HEK293 (cell line): ENCODE data around the gene HEYL.
"Not testable (repeated sequence)": the region's sequence is repeated elsewhere in the genome, so short reads cannot be mapped to it uniquely, and the experiment has no call there.

Experiments
- CTCF ChIA-PET: fragments of 350-600 bp; formaldehyde crosslinking; extraction: SDS; loops from one replicate; lab custom pipeline; 2021; ENCODE audit warnings: antibody characterized with exemption; lab: Yijun Ruan, JAX
- POLR2A ChIA-PET: fragments of 300-600 bp; formaldehyde crosslinking; extraction: SDS; loops from one replicate; lab custom pipeline; 2020; ENCODE audit warnings: antibody characterized with exemption, inconsistent platforms; lab: Yijun Ruan, JAX
- H3K27ac ChIP-seq: fragments of 200-500 bp; sonication (Bioruptor generic); 2 replicates; pipeline ENCODE4 v1.5.1; 2014; ENCODE audit warnings: low read depth, low read length, control low read depth, inconsistent platforms; ENCODE audit errors: extremely low read depth
- H3K36me3 ChIP-seq, 2 experiments: fragments of 200-500 bp in 1 of 2; sonication (Bioruptor generic) in 1 of 2; 1 replicate in 1 of 2; 2 replicates in 1 of 2; pipeline ENCODE4 v1.5.1; 2014 to 2017; ENCODE audit warnings: inconsistent platforms in 2 of 2, low read length in 2 of 2; ENCODE audit not compliant: control insufficient read depth in 2 of 2, insufficient read depth in 1 of 2
- H3K4me1 ChIP-seq: fragments of 200-500 bp; sonication (Bioruptor generic); 2 replicates; pipeline ENCODE4 v1.5.1; 2014; ENCODE audit warnings: mild to moderate bottlenecking, low read length, inconsistent platforms; ENCODE audit not compliant: control insufficient read depth, insufficient read depth
- H3K4me3 ChIP-seq: 2 replicates; pipeline ENCODE4 v1.5.1; 2011; ENCODE audit warnings: low read depth, mild to moderate bottlenecking, control low read depth, low read length, moderate library complexity
- H3K9me3 ChIP-seq: fragments of 200-500 bp; sonication (Bioruptor generic); 2 replicates; pipeline ENCODE4 v1.5.1; 2014; ENCODE audit warnings: low read depth, low read length, inconsistent platforms; ENCODE audit not compliant: control insufficient read depth, insufficient read depth
- BCL11B ChIP-seq: fragments of 450-650 bp; formaldehyde crosslinking; IDR thresholded peaks from 2 replicates; pipeline ENCODE4 v1.5.1; 2016; ENCODE audit warnings: low read depth, missing biosample characterization, missing genetic modification characterization
- GLIS1 ChIP-seq: fragments of 450-650 bp; formaldehyde crosslinking; IDR thresholded peaks from 2 replicates; pipeline ENCODE4 v1.5.1; 2016; ENCODE audit warnings: missing biosample characterization, missing genetic modification characterization
- HOXA7 ChIP-seq: sonication (generic); formaldehyde crosslinking; IDR thresholded peaks from 2 replicates; pipeline ENCODE4 v1.8.1; 2022; ENCODE audit warnings: missing genetic modification reagents, borderline replicate concordance
- HOXC10 ChIP-seq: sonication (generic); formaldehyde crosslinking; IDR thresholded peaks from 2 replicates; pipeline ENCODE4 v1.8.1; 2023; ENCODE audit warnings: mild to moderate bottlenecking, missing genetic modification reagents
- KLF10 ChIP-seq: fragments of 450-650 bp; IDR thresholded peaks from 2 replicates; pipeline ENCODE4 v1.5.1; 2018; ENCODE audit warnings: missing biosample characterization, mild to moderate bottlenecking, missing genetic modification characterization
- PRDM4 ChIP-seq: fragments of 450-650 bp; formaldehyde crosslinking; IDR thresholded peaks from 2 replicates; pipeline ENCODE4 v1.5.1; 2017; ENCODE audit warnings: missing biosample characterization, missing genetic modification characterization
- SETDB1 ChIP-seq: IDR thresholded peaks from one replicate; pipeline ENCODE4 v1.6.1; 2017; ENCODE audit warnings: mild to moderate bottlenecking, low read length, moderate library complexity, mixed read lengths; ENCODE audit not compliant: insufficient read length
- SP7 ChIP-seq: fragments of 450-650 bp; formaldehyde crosslinking; IDR thresholded peaks from 2 replicates; pipeline ENCODE4 v1.5.1; 2016; ENCODE audit warnings: missing biosample characterization, missing genetic modification characterization
- ZEB2 ChIP-seq: fragments of 450-650 bp; formaldehyde crosslinking; IDR thresholded peaks from 2 replicates; pipeline ENCODE4 v1.5.1; 2016; ENCODE audit warnings: missing biosample characterization, missing genetic modification characterization
- ZNF10 ChIP-seq: fragments of 450-650 bp; formaldehyde crosslinking; IDR thresholded peaks from 2 replicates; pipeline ENCODE4 v1.5.1; 2017; ENCODE audit warnings: missing biosample characterization, missing genetic modification characterization
- ZNF121 ChIP-seq: fragments of 450-650 bp; formaldehyde crosslinking; IDR thresholded peaks from 2 replicates; pipeline ENCODE4 v1.5.1; 2016; ENCODE audit warnings: missing biosample characterization, missing genetic modification characterization
- ZNF174 ChIP-seq: fragments of 450-650 bp; formaldehyde crosslinking; IDR thresholded peaks from 2 replicates; pipeline ENCODE4 v1.5.0; 2017; ENCODE audit warnings: missing biosample characterization, mild to moderate bottlenecking, missing genetic modification characterization
- ZNF18 ChIP-seq: fragments of 450-650 bp; formaldehyde crosslinking; IDR thresholded peaks from 2 replicates; pipeline ENCODE4 v1.5.1; 2016; ENCODE audit warnings: missing biosample characterization, missing genetic modification characterization
- ZNF391 ChIP-seq: fragments of 450-650 bp; formaldehyde crosslinking; IDR thresholded peaks from 2 replicates; pipeline ENCODE4 v1.5.1; 2016; ENCODE audit warnings: low read depth, missing biosample characterization, missing genetic modification characterization, borderline replicate concordance
- ZNF394 ChIP-seq: fragments of 450-650 bp; formaldehyde crosslinking; IDR thresholded peaks from 2 replicates; pipeline ENCODE4 v1.5.1; 2016; ENCODE audit warnings: missing biosample characterization, missing genetic modification characterization, mild to moderate bottlenecking, moderate library complexity, borderline replicate concordance
- ZNF548 ChIP-seq: fragments of 450-650 bp; formaldehyde crosslinking; IDR thresholded peaks from 2 replicates; pipeline ENCODE4 v1.5.1; 2016; ENCODE audit warnings: missing biosample characterization, missing genetic modification characterization
- ZNF560 ChIP-seq: fragments of 450-650 bp; formaldehyde crosslinking; IDR thresholded peaks from 2 replicates; pipeline ENCODE4 v1.5.1; 2017; ENCODE audit warnings: missing biosample characterization, missing genetic modification characterization, borderline replicate concordance
- ZNF571 ChIP-seq: fragments of 450-650 bp; formaldehyde crosslinking; IDR thresholded peaks from 2 replicates; pipeline ENCODE4 v1.5.0; 2017; ENCODE audit warnings: missing biosample characterization, missing genetic modification characterization
- ZNF600 ChIP-seq: fragments of 450-650 bp; formaldehyde crosslinking; IDR thresholded peaks from 2 replicates; pipeline ENCODE4 v1.5.1; 2016; ENCODE audit warnings: missing biosample characterization, missing genetic modification characterization
- ZNF677 ChIP-seq: fragments of 450-650 bp; IDR thresholded peaks from 2 replicates; pipeline ENCODE4 v1.5.0; 2018; ENCODE audit warnings: missing biosample characterization, mild to moderate bottlenecking, missing genetic modification characterization, moderate library complexity
- ZNF707 ChIP-seq: fragments of 450-650 bp; formaldehyde crosslinking; IDR thresholded peaks from 2 replicates; pipeline ENCODE4 v1.5.1; 2016; ENCODE audit warnings: missing biosample characterization, missing genetic modification characterization
- ZNF792 ChIP-seq: fragments of 450-650 bp; formaldehyde crosslinking; IDR thresholded peaks from 2 replicates; pipeline ENCODE4 v1.5.1; 2016; ENCODE audit warnings: missing biosample characterization, missing genetic modification characterization
- ZSCAN4 ChIP-seq: fragments of 450-650 bp; formaldehyde crosslinking; IDR thresholded peaks from 2 replicates; pipeline ENCODE4 v1.5.1; 2017; ENCODE audit warnings: missing biosample characterization, missing genetic modification characterization

The HEYL gene

GRCh38 chr1:39601667-39602255, 37.7 kb downstream of the HEYL start:
- H3K27ac ChIP-seq, H3K4me1 ChIP-seq, H3K9me3 ChIP-seq, H3K4me3 ChIP-seq, POLR2A ChIA-PET, H3K36me3 ChIP-seq: not testable (repeated sequence)
- peak; percentile 19 for TF ChIP-seq SETDB1
- CTCF ChIA-PET, result interaction anchor here (0.7 to 13.4 kb wide), 3 partner anchors 9 to 52 kb away, joined by 3 to 350 read pairs (median 3); no protein-coding TSS in a partner anchor

- no peak for TF ChIP-seq ZNF677 (tag by site-specific recombination)
- ChIA-PET CTCF (interaction anchor here (0.6 to 3.7 kb wide), 6 partner anchors 10 to 61 kb away, joined by 3 to 20 read pairs (median 6); partner anchors contain the start of gene PABPC4), POLR2A (no interaction called here)
- no peaks in the 10 kb centered on the region for H3K4me1 ChIP-seq
- no peak overlapping the region for H3K4me3 ChIP-seq
- no peaks in the 10 kb centered on the region for H3K9me3 ChIP-seq
- H3K27ac ChIP-seq, result no peak overlapping the region
- H3K36me3 ChIP-seq, result no peaks in the 10 kb centered on the region
Measured at GRCh38 chr1:39596163-39596562, 43.3 kb downstream of the HEYL start.

- Histone ChIP-seq H3K4me3 (no peak overlapping the region), H3K9me3 (no peaks in the 10 kb centered on the region), H3K4me1 (no peaks in the 10 kb centered on the region), H3K36me3 (no peaks in the 10 kb centered on the region), H3K27ac (no peak overlapping the region)
- TF ChIP-seq ZNF10 (tag by site-specific recombination), result no peak
- peak; percentile 85 for TF ChIP-seq ZNF121 (tag by site-specific recombination)
- TF ChIP-seq ZNF18 (tag by site-specific recombination), result no peak
- CTCF ChIA-PET, result no interaction called here
- POLR2A ChIA-PET, result no interaction called here
Measured at GRCh38 chr1:39593386-39593785, 46.1 kb downstream of the HEYL start.

- H3K36me3 ChIP-seq, result no peaks in the 10 kb centered on the region
- ChIA-PET CTCF (interaction anchor here (0.7 to 2.1 kb wide), 3 partner anchors 9 to 18 kb away, joined by 3 to 7 read pairs (median 3); no protein-coding TSS in a partner anchor), POLR2A (interaction anchor here (1.3 kb wide), 1 partner anchor 15 kb away, joined by 4 read pairs; the partner anchor contains the start of gene PABPC4)
- H3K4me3 ChIP-seq, result no peak overlapping the region
- H3K27ac ChIP-seq, result no peak overlapping the region
- H3K9me3 ChIP-seq, result no peaks in the 10 kb centered on the region
- H3K4me1 ChIP-seq, result no peaks in the 10 kb centered on the region
- TF ChIP-seq ZNF707 (tag by site-specific recombination) (no peak), KLF10 (tag by site-specific recombination) (no peak), ZNF560 (tag by site-specific recombination) (no peak), HOXA7 (CRISPR knock-in tag) (no peak), SETDB1 (no peak), ZNF792 (tag by site-specific recombination) (no peak), ZNF548 (no peak), ZNF174 (no peak), BCL11B (tag by site-specific recombination) (no peak), HOXC10 (no peak), ZNF391 (tag by site-specific recombination) (no peak), ZNF394 (tag by site-specific recombination) (peak; percentile 35; the same call in 1 of the 2 replicates), ZSCAN4 (tag by site-specific recombination) (no peak), ZNF600 (tag by site-specific recombination) (no peak), ZNF571 (tag by site-specific recombination) (no peak), SP7 (no peak), GLIS1 (tag by site-specific recombination) (peak; percentile 83), ZEB2 (tag by site-specific recombination) (no peak), PRDM4 (no peak), ZNF121 (tag by site-specific recombination) (no peak)
Measured at GRCh38 chr1:39592069-39592468, 47.4 kb downstream of the HEYL start.
